ENCODE results near the gene TFR2. TPM values are rescaled to one million over a fixed set of nuclear protein-coding genes. Genes with fewer than 3 reads are reported as not detected.

TFR2 gene
- total and polyA plus RNA-seq, 2 of the 4 experiments (the other 2 are of a cell fraction), result 0.18 to 0.50 TPM

- intact Hi-C loops (cut with micrococcal nuclease) (loop anchor here (1.0 to 10.0 kb wide), 3 partner anchors 17 to 249 kb away; partner anchors contain the start of genes GNB2 and PCOLCE), dilution Hi-C loops (cut with HindIII; ENCODE audit: low sequenced_read_pairs, unreplicated experiment) (no loop called here)
- TF ChIP-seq MAZ (IDR thresholded peaks at IDR 0.05; ENCODE audit: borderline replicate concordance, low read depth, low read length) (peak; percentile 99), RAD21 (IDR thresholded peaks at IDR 0.05; ENCODE audit: low read length) (no peak), NFE2L2 (IDR thresholded peaks at IDR 0.05; ENCODE audit: low read depth, low read length) (peak; percentile 18; the same call in 1 of the 2 replicates), SMC3 (IDR thresholded peaks at IDR 0.05; ENCODE audit: low read depth, low read length) (no peak), RCOR1 (IDR thresholded peaks at IDR 0.05; ENCODE audit: insufficient replicate concordance, low read length) (no peak), CTCF (conservative IDR thresholded peaks at IDR 0.05; ENCODE audit: low read depth, low read length) (no peak), MAFK (IDR thresholded peaks at IDR 0.05; ENCODE audit: low read depth, low read length) (no peak), USF2 (IDR thresholded peaks at IDR 0.05; ENCODE audit: low read depth, low read length) (peak; percentile 51; the same call in 1 of the 2 replicates), MXI1 (IDR thresholded peaks at IDR 0.05; ENCODE audit: borderline replicate concordance, low read depth, low read length) (peak; percentile 37; the same call in 1 of the 2 replicates), POLR2A (IDR thresholded peaks at IDR 0.05; ENCODE audit: low read depth, low read length) (peak; percentile 98), BHLHE40 (IDR thresholded peaks at IDR 0.05; ENCODE audit: low read depth, low read length) (no peak), CEBPB (IDR thresholded peaks at IDR 0.05; ENCODE audit: low read depth, low read length) (no peak), FOS (IDR thresholded peaks at IDR 0.05; ENCODE audit: low read depth, low read length) (no peak), RFX5 (IDR thresholded peaks at IDR 0.05; ENCODE audit: low read depth, low read length) (no peak), CHD1 (IDR thresholded peaks at IDR 0.05; ENCODE audit: low read depth, low read length) (no peak)
These were observed 55.7 kb downstream of the TFR2 start, which contains the start of gene LRCH4 for GRCh38 chr7:100585511-100586265. TSS of gene LRCH4 (minus strand) at chr7:100586129. CDS start at chr7:100586100, 29 bp downstream.

More at GRCh38 chr7:100585511-100586265, 55.7 kb downstream of the TFR2 start, which contains the start of gene LRCH4:
- peak within 1 kb of the TSS; percentile 96 for H2AK9ac ChIP-seq (replicated peaks; ENCODE audit: low read depth, low read length, poor library complexity)
- H3K79me1 ChIP-seq (ENCODE audit: low read depth in 1 of 2, low read length in 2 of 2), result peaks cover 12 to 52% of the 10 kb centered on the region in 2 experiments
- peak within 1 kb of the TSS; percentile 80 for H3K56ac ChIP-seq (ENCODE audit: extremely low read depth, insufficient read depth, low read length)
- peaks cover 33% of the 10 kb centered on the region for H4K20me1 ChIP-seq (ENCODE audit: insufficient read depth, low read length)
- H4K8ac ChIP-seq (ENCODE audit: low read depth in 2 of 2, low read length in 2 of 2), result peak within 1 kb of the TSS; percentile 91 to 92
- POLR2A ChIA-PET (ENCODE audit: unreplicated experiment), result interaction anchor here (0.6 to 1.4 kb wide), 5 partner anchors 17 to 289 kb away, joined by 3 to 7 read pairs (median 4); partner anchors contain the start of genes MOSPD3, PCOLCE, SRRT and ZCWPW1
- H4K5ac ChIP-seq (ENCODE audit: low read depth, low read length), result peak within 1 kb of the TSS; percentile 81
- H3K9me3 ChIP-seq (ENCODE audit: control insufficient read depth, insufficient read depth, low read length), result no peaks in the 10 kb centered on the region
- peak within 1 kb of the TSS; percentile 36; the same call in 1 of the 3 replicates for H2BK15ac ChIP-seq (ENCODE audit: low read depth, low read length)
- peak within 1 kb of the TSS; percentile 96 for H2AFZ ChIP-seq (replicated peaks; ENCODE audit: low read length, poor library complexity)
- in situ Hi-C loops (cut with MboI; ENCODE audit: low sequenced_read_pairs), result loop anchor here (25.0 kb wide), 1 partner anchor 277 kb away; the partner anchor contains the start of genes SLC12A9 and TRIP6
- CTCF ChIA-PET, result interaction anchor here (0.9 to 1.6 kb wide), 2 partner anchors 16 to 19 kb away, joined by 3 to 4 read pairs; partner anchors contain the start of gene PCOLCE
- peak within 1 kb of the TSS; percentile 53; the same call in 1 of the 2 replicates for H3K18ac ChIP-seq (ENCODE audit: low read depth, low read length)
- peak within 1 kb of the TSS; percentile 72 for H3K4me3 ChIP-seq (ENCODE audit: insufficient read depth, low read depth, low read length)
- H3K36me3 ChIP-seq (ENCODE audit: control insufficient read depth, insufficient read depth, low read length), result peaks cover 19% of the 10 kb centered on the region
- peak; percentile 11 for ATAC-seq (ENCODE audit: low read depth)
- H3K9ac ChIP-seq (ENCODE audit: low read depth, low read length), result peak within 1 kb of the TSS; percentile 96
- H3K4me2 ChIP-seq (ENCODE audit: low read depth, low read length), result peak within 1 kb of the TSS; percentile 99
- no peaks in the 10 kb centered on the region for H3K27me3 ChIP-seq (ENCODE audit: control insufficient read depth, insufficient read depth, low read length)
- peak within 1 kb of the TSS; percentile 58 for H4K91ac ChIP-seq (ENCODE audit: insufficient read depth, low read depth, low read length)
- peaks cover 17% of the 10 kb centered on the region for H3K4me1 ChIP-seq (ENCODE audit: control insufficient read depth, insufficient read depth, low read length)
- peaks cover 2% of the 10 kb centered on the region for H3K9me1 ChIP-seq (ENCODE audit: insufficient read depth, low read length)
- H2BK20ac ChIP-seq (ENCODE audit: low read depth, low read length), result no peak within 1 kb of the TSS
- H2BK5ac ChIP-seq (ENCODE audit: low read depth, low read length, poor library complexity, severe bottlenecking), result peak within 1 kb of the TSS; percentile 83
- DNase-seq, result no peak
- peak within 1 kb of the TSS; percentile 51 for H2BK120ac ChIP-seq (ENCODE audit: low read depth, low read length)
- H3K14ac ChIP-seq (replicated peaks; ENCODE audit: low read depth, low read length), result peak within 1 kb of the TSS; percentile 59
- H3K23ac ChIP-seq (ENCODE audit: low read depth, low read length), result peak within 1 kb of the TSS; percentile 92
- H2AK5ac ChIP-seq (ENCODE audit: low read depth, low read length), result peak within 1 kb of the TSS; percentile 98
- WGBS, 2 experiments (ENCODE audit: extremely low coverage in 2 of 2, insufficient read length in 1 of 2), result 0% methylated on average over 29 of the region's 61 CpGs; no CpG with 5 or more reads in 1 of the 2 experiments
- H3K27ac ChIP-seq (ENCODE audit: insufficient read depth, low read length), result peak within 1 kb of the TSS; percentile 90
- H3K4ac ChIP-seq (ENCODE audit: low read depth, low read length), result peak within 1 kb of the TSS; percentile 95
- BruUV-seq (replicated peaks), result no TSS peak

All from IMR-90 (cell line).